ENCODE data around the gene RARB. TPM values are rescaled to one million over a fixed set of nuclear protein-coding genes. Genes with fewer than 3 reads are reported as not detected.

RARB gene
- total and polyA plus RNA-seq, 4 experiments from 2014 or later, result 0.07 TPM; not detected in 3

- Mint-ChIP-seq H3K4me3 (no peak overlapping the region), H3K27me3 (peaks cover 0 to 1% of the 10 kb centered on the region in 2 donors), H3K27ac (no peak overlapping the region), H3K36me3 (no peaks in the 10 kb centered on the region), H3K9me3 (no peaks in the 10 kb centered on the region), H3K4me1 (no peaks in the 10 kb centered on the region)
- no peak for DNase-seq
- ChIA-PET CTCF (ENCODE audit: partially characterized antibody) (no interaction called here), POLR2A (ENCODE audit: partially characterized antibody) (no interaction called here)
- Histone ChIP-seq H3K4me1 (ENCODE audit: insufficient read depth, low read length) (no peaks in the 10 kb centered on the region), H3K27me3 (ENCODE audit: insufficient read depth, low read length) (no peaks in the 10 kb centered on the region), H3K36me3 (ENCODE audit: insufficient read depth, low read length) (no peaks in the 10 kb centered on the region), H3K9me3 (ENCODE audit: control insufficient read depth in 1 of 2, low read length in 2 of 2) (no peaks in the 10 kb centered on the region), H3K4me3 (ENCODE audit: low read length in 2 of 2) (no peak overlapping the region), H3K27ac (ENCODE audit: low read depth, low read length) (no peak overlapping the region)
- intact Hi-C loops (cut with micrococcal nuclease), result no loop called here
Measured at GRCh38 chr3:25567388-25567787, 139.3 kb downstream of the RARB start.

DNA sequence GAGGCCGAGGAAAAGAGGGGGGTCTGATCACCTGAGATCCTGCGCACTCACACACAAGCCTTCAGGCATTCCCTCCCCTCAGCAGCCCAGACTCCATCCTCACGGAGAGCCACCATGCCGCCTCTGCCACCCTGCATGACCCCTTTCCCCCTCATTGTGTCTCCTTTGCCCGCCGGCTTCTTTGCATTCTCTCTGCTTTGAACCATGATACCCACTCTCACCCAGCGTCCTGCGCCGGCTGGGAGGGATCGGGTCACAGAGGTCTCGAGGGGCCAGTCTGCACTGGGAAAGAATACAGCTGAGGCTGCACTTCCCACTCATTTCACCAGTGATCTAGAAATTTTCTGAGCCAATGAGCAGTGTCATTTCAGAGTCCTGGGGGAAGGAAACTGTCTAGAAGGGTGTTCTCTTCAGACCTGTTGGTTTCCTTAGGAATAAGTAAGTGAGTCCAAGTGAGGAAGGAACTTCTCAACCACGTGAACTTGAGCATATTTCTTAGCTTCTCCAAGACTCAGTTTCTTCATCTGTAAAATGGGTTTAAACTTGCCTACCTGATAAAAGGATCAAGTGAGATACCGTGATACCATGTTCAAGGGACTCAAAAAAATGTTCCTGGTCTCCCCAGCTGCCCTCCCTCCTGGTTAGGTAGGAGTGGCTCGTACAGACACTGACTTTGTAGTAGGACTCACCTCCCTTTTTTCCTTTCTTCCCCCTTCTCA is 139.9 kb downstream of the RARB start:
- Histone ChIP-seq H3K36me3 (ENCODE audit: insufficient read depth, low read length) (no peaks in the 10 kb centered on the region), H3K27me3 (ENCODE audit: insufficient read depth, low read length) (no peaks in the 10 kb centered on the region), H3K9me3 (ENCODE audit: control insufficient read depth in 1 of 2, low read length in 2 of 2) (no peaks in the 10 kb centered on the region), H3K4me3 (ENCODE audit: low read length in 2 of 2) (no peak overlapping the region), H3K4me1 (ENCODE audit: insufficient read depth, low read length) (no peaks in the 10 kb centered on the region), H3K27ac (ENCODE audit: low read depth, low read length) (no peak overlapping the region)
- H3K4me3 Mint-ChIP-seq, result no peak overlapping the region
- ChIA-PET POLR2A (ENCODE audit: partially characterized antibody) (no interaction called here), CTCF (ENCODE audit: partially characterized antibody) (no interaction called here)
- no peak overlapping the region for H3K27ac Mint-ChIP-seq
- H3K36me3 Mint-ChIP-seq, result no peaks in the 10 kb centered on the region
- H3K9me3 Mint-ChIP-seq, result no peaks in the 10 kb centered on the region
- H3K4me1 Mint-ChIP-seq, result no peaks in the 10 kb centered on the region
- peaks cover 0 to 1% of the 10 kb centered on the region in 2 donors for H3K27me3 Mint-ChIP-seq
- intact Hi-C loops (cut with micrococcal nuclease), result no loop called here
- no peak for DNase-seq

DNA sequence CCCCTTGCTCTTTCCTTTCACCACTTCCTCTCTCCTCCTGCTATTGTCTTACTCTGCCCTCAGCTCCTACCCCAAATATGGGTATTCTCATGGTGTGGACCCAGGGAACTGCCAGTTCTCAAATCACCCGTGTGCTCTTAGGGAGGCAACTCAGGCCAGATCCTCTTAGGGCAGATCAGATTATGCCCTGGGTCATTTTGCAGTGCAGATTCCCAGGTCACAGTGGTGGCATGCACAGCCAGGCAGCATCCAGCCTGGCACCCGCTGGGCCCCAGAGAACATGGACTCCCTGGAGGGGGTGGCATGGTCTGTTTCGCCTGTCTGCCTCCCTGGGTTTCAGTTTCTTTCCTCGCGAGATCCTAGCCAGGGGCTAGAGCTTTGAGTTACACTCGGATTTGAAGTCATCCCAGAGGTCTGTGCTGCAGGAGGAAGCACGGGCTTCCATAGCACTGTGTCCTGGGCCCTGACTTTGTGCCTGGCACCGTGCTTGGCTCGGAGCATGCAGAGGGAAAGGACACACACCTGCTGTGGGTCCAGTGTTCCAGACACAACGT is 140.5 kb downstream of the RARB start:
- no peaks in the 10 kb centered on the region for H3K9me3 Mint-ChIP-seq
- H3K27ac Mint-ChIP-seq, result no peak overlapping the region
- Histone ChIP-seq H3K36me3 (ENCODE audit: insufficient read depth, low read length) (no peaks in the 10 kb centered on the region), H3K4me1 (ENCODE audit: insufficient read depth, low read length) (no peaks in the 10 kb centered on the region), H3K27ac (ENCODE audit: low read depth, low read length) (no peak overlapping the region), H3K4me3 (ENCODE audit: low read length in 2 of 2) (no peak overlapping the region), H3K27me3 (ENCODE audit: insufficient read depth, low read length) (no peaks in the 10 kb centered on the region), H3K9me3 (ENCODE audit: control insufficient read depth in 1 of 2, low read length in 2 of 2) (no peaks in the 10 kb centered on the region)
- ChIA-PET POLR2A (ENCODE audit: partially characterized antibody) (no interaction called here), CTCF (ENCODE audit: partially characterized antibody) (no interaction called here)
- no peak for DNase-seq
- intact Hi-C loops (cut with micrococcal nuclease), result no loop called here
- no peaks in the 10 kb centered on the region for H3K4me1 Mint-ChIP-seq
- H3K4me3 Mint-ChIP-seq, result no peak overlapping the region
- H3K27me3 Mint-ChIP-seq, result peaks cover 0 to 1% of the 10 kb centered on the region in 2 donors
- no peaks in the 10 kb centered on the region for H3K36me3 Mint-ChIP-seq

DNA sequence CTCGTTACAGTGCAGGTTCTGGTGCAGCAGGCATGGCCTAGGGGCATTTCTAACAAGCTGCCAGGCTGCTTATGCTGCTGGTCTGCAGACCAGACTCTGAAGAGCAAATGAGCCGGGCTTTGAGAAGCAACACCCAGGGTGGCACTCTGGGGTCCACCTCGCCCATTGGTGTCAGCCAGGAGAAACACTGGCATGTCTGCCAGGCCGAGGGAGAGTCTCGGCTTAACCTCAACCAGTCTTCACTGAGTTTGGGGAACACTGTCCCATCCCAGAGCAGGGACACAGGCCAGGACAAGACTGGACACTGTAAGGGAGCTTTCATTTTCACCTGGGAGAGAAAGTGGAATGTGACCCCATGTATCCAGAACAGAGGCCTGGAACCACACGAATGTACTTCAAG is 143.2 kb downstream of the RARB start:
- Mint-ChIP-seq H3K36me3 (no peaks in the 10 kb centered on the region), H3K27ac (no peak overlapping the region), H3K4me3 (no peak overlapping the region), H3K9me3 (no peaks in the 10 kb centered on the region), H3K27me3 (peaks cover 0 to 2% of the 10 kb centered on the region in 2 donors), H3K4me1 (no peaks in the 10 kb centered on the region)
- no peaks in the 10 kb centered on the region for H3K27me3 ChIP-seq (ENCODE audit: insufficient read depth, low read length)
- intact Hi-C loops (cut with micrococcal nuclease), result no loop called here
- no peaks in the 10 kb centered on the region for H3K4me1 ChIP-seq (ENCODE audit: insufficient read depth, low read length)
- H3K36me3 ChIP-seq (ENCODE audit: insufficient read depth, low read length), result no peaks in the 10 kb centered on the region
- H3K27ac ChIP-seq (ENCODE audit: low read depth, low read length), result no peak overlapping the region
- CTCF ChIA-PET (ENCODE audit: partially characterized antibody), result interaction anchor here (1.5 kb wide), 1 partner anchor 18 kb away, joined by 3 read pairs; no protein-coding TSS in a partner anchor
- POLR2A ChIA-PET (ENCODE audit: partially characterized antibody), result no interaction called here
- no peaks in the 10 kb centered on the region for H3K9me3 ChIP-seq (ENCODE audit: control insufficient read depth in 1 of 2, low read length in 2 of 2)
- H3K4me3 ChIP-seq (ENCODE audit: low read length in 2 of 2), result no peak overlapping the region
- DNase-seq, result no peak

- Histone ChIP-seq H3K36me3 (ENCODE audit: insufficient read depth, low read length) (no peaks in the 10 kb centered on the region), H3K4me1 (ENCODE audit: insufficient read depth, low read length) (no peaks in the 10 kb centered on the region), H3K27ac (ENCODE audit: low read depth, low read length) (no peak overlapping the region), H3K27me3 (ENCODE audit: insufficient read depth, low read length) (no peaks in the 10 kb centered on the region), H3K4me3 (ENCODE audit: low read length in 2 of 2) (no peak overlapping the region), H3K9me3 (ENCODE audit: control insufficient read depth in 1 of 2, low read length in 2 of 2) (no peaks in the 10 kb centered on the region)
- no peak overlapping the region for H3K27ac Mint-ChIP-seq
- CTCF ChIA-PET (ENCODE audit: partially characterized antibody), result interaction anchor here (1.5 kb wide), 1 partner anchor 17 kb away, joined by 3 read pairs; no protein-coding TSS in a partner anchor
- no peak for DNase-seq
- H3K4me3 Mint-ChIP-seq, result no peak overlapping the region
- peaks cover 4 to 5% of the 10 kb centered on the region in 2 donors for H3K27me3 Mint-ChIP-seq
- no peaks in the 10 kb centered on the region for H3K36me3 Mint-ChIP-seq
- H3K9me3 Mint-ChIP-seq, result peaks cover 0 to 2% (median 0%) of the 10 kb centered on the region in 8 donors
- POLR2A ChIA-PET (ENCODE audit: partially characterized antibody), result no interaction called here
- H3K4me1 Mint-ChIP-seq, result no peaks in the 10 kb centered on the region
- intact Hi-C loops (cut with micrococcal nuclease), result no loop called here
Measured at GRCh38 chr3:25572336-25572735, 144.3 kb downstream of the RARB start.

GRCh38 chr3:25572919-25573385 is 144.9 kb downstream of the RARB start:
- Histone ChIP-seq H3K27ac (ENCODE audit: low read depth, low read length) (no peak overlapping the region), H3K4me3 (ENCODE audit: low read length in 2 of 2) (no peak overlapping the region), H3K27me3 (ENCODE audit: insufficient read depth, low read length) (no peaks in the 10 kb centered on the region), H3K36me3 (ENCODE audit: insufficient read depth, low read length) (no peaks in the 10 kb centered on the region), H3K9me3 (ENCODE audit: control insufficient read depth in 1 of 2, low read length in 2 of 2) (no peaks in the 10 kb centered on the region), H3K4me1 (ENCODE audit: insufficient read depth, low read length) (no peaks in the 10 kb centered on the region)
- H3K27me3 Mint-ChIP-seq, result peaks cover 5% of the 10 kb centered on the region in 2 donors
- H3K27ac Mint-ChIP-seq, result no peak overlapping the region
- intact Hi-C loops (cut with micrococcal nuclease), result no loop called here
- H3K4me3 Mint-ChIP-seq, result no peak overlapping the region
- no peak for DNase-seq
- POLR2A ChIA-PET (ENCODE audit: partially characterized antibody), result no interaction called here
- no peaks in the 10 kb centered on the region for H3K36me3 Mint-ChIP-seq
- H3K4me1 Mint-ChIP-seq, result no peaks in the 10 kb centered on the region
- H3K9me3 Mint-ChIP-seq, result peaks cover 0 to 2% (median 0%) of the 10 kb centered on the region in 8 donors
- CTCF ChIA-PET (ENCODE audit: partially characterized antibody), result interaction anchor here (1.5 kb wide), 1 partner anchor 16 kb away, joined by 3 read pairs; no protein-coding TSS in a partner anchor

DNA sequence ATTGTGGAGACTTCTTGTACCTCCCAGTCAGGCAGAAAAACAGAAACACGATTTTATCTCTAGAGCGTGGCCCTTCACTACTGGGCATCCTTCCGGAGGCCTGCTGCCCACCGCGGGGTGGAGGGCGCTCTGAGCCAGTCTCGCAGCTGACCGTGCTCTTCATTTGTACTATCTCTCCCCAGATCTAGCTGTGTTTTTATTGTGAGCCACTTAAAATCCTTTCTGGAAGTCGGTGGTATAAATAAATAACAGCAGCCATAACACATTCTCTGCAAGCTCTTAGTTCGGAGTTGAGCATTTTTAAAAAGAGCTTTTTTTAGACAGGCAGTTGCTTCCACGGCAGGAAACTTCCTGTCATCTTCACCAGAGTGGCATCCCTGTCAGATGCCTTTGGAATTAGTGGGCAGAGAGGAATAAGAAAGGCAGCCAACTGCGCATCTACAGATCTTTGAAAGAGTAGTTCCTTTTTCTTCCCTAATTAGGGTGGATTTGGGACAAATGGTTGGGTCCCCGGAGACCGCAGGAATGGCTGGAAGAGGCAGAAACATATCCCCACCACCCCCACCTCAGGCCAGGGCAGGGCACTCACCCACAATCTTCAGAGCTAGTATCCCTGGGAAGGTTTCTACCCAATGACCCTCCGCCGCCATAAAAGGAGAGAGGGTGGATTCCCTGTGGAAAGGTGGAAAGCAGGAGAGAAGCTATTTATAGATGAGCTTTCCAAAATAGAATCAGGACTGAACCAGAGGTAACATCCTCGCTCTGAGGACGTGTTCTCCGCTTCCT is 145.5 kb downstream of the RARB start:
- Mint-ChIP-seq H3K27me3 (peaks cover 5% of the 10 kb centered on the region in 2 donors), H3K4me1 (no peaks in the 10 kb centered on the region), H3K36me3 (no peaks in the 10 kb centered on the region), H3K9me3 (peaks cover 0 to 2% (median 0%) of the 10 kb centered on the region in 8 donors), H3K27ac (no peak overlapping the region), H3K4me3 (no peak overlapping the region)
- Histone ChIP-seq H3K36me3 (ENCODE audit: insufficient read depth, low read length) (no peaks in the 10 kb centered on the region), H3K4me1 (ENCODE audit: insufficient read depth, low read length) (no peaks in the 10 kb centered on the region), H3K27ac (ENCODE audit: low read depth, low read length) (no peak overlapping the region), H3K9me3 (ENCODE audit: control insufficient read depth in 1 of 2, low read length in 2 of 2) (no peaks in the 10 kb centered on the region), H3K4me3 (ENCODE audit: low read length in 2 of 2) (no peak overlapping the region), H3K27me3 (ENCODE audit: insufficient read depth, low read length) (no peaks in the 10 kb centered on the region)
- POLR2A ChIA-PET (ENCODE audit: partially characterized antibody), result no interaction called here
- intact Hi-C loops (cut with micrococcal nuclease), result no loop called here
- no peak for DNase-seq
- CTCF ChIA-PET (ENCODE audit: partially characterized antibody), result no interaction called here

Data from CD4-positive, alpha-beta memory T cell (primary cell).